T47D (cell line): ENCODE measurements around the gene SLC26A1.

Experiments
- DNase-seq, 2 experiments: peaks; one replicate each; pipeline versions ENCODE4 v3.0.0 to v3.0.0-alpha.2; 2011 to 2012; ENCODE audit warnings: low read depth in 1 of 2, low spot score in 1 of 2
- JUND ChIP-seq: IDR thresholded peaks from 2 replicates; pipeline ENCODE4 v1.6.1; 2012; ENCODE audit warnings: low read depth
- in situ Hi-C: cut with HindIII; loops from 2 replicates; pipeline ENCODE4 v1.10.0; 2016; ENCODE audit warnings: low sequenced_read_pairs, low pct_unique_long_range_greater_than_20kb

Gene SLC26A1

GRCh38 chr4:965766-966134, 27.5 kb downstream of the SLC26A1 start:
- in situ Hi-C loops, result no loop called here
- TF ChIP-seq JUND, result no peak
- no peak for DNase-seq

- no peak for TF ChIP-seq JUND
- no peak for DNase-seq
- in situ Hi-C loops, result no loop called here
Observed at GRCh38 chr4:965048-965765, 28.0 kb downstream of the SLC26A1 start.

GRCh38 chr4:964346-965025, 28.7 kb downstream of the SLC26A1 start:
- in situ Hi-C loops, result no loop called here
- no peak for DNase-seq
- TF ChIP-seq JUND, result no peak

GRCh38 chr4:963276-964225, 29.7 kb downstream of the SLC26A1 start:
- in situ Hi-C loops, result no loop called here
- TF ChIP-seq JUND, result no peak

GRCh38 chr4:962231-963208, 30.7 kb downstream of the SLC26A1 start:
- no peak for DNase-seq
- in situ Hi-C loops, result no loop called here
- no peak for TF ChIP-seq JUND

More at GRCh38 chr4:963276-964225, 29.7 kb downstream of the SLC26A1 start:
- DNase-seq, result no peak

- in situ Hi-C loops, result no loop called here
- DNase-seq, result no peak
- TF ChIP-seq JUND, result no peak
Observed at GRCh38 chr4:961351-962230, 31.6 kb downstream of the SLC26A1 start.

- no peak for TF ChIP-seq JUND
- no peak for DNase-seq
- in situ Hi-C loops, result no loop called here
Observed at GRCh38 chr4:960636-961350, 32.4 kb downstream of the SLC26A1 start.

GRCh38 chr4:960140-960635, 33.0 kb downstream of the SLC26A1 start:
- in situ Hi-C loops, result no loop called here
- TF ChIP-seq JUND, result no peak
- no peak for DNase-seq

GRCh38 chr4:959338-960139, 33.7 kb downstream of the SLC26A1 start:
- in situ Hi-C loops, result no loop called here
- DNase-seq, result no peak
- TF ChIP-seq JUND, result no peak
